NCI-H345 (cell line): Measurements from ENCODE around the gene ITGA7.
A peak's percentile ranks its signal among the peaks of the same experiment; 100 is the strongest.

Experiments used
- DNase-seq: peaks from one replicate; lab custom pipeline; 2025; lab: John Stamatoyannopoulos, UW

The ITGA7 gene, protein sequence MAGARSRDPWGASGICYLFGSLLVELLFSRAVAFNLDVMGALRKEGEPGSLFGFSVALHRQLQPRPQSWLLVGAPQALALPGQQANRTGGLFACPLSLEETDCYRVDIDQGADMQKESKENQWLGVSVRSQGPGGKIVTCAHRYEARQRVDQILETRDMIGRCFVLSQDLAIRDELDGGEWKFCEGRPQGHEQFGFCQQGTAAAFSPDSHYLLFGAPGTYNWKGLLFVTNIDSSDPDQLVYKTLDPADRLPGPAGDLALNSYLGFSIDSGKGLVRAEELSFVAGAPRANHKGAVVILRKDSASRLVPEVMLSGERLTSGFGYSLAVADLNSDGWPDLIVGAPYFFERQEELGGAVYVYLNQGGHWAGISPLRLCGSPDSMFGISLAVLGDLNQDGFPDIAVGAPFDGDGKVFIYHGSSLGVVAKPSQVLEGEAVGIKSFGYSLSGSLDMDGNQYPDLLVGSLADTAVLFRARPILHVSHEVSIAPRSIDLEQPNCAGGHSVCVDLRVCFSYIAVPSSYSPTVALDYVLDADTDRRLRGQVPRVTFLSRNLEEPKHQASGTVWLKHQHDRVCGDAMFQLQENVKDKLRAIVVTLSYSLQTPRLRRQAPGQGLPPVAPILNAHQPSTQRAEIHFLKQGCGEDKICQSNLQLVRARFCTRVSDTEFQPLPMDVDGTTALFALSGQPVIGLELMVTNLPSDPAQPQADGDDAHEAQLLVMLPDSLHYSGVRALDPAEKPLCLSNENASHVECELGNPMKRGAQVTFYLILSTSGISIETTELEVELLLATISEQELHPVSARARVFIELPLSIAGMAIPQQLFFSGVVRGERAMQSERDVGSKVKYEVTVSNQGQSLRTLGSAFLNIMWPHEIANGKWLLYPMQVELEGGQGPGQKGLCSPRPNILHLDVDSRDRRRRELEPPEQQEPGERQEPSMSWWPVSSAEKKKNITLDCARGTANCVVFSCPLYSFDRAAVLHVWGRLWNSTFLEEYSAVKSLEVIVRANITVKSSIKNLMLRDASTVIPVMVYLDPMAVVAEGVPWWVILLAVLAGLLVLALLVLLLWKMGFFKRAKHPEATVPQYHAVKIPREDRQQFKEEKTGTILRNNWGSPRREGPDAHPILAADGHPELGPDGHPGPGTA

GRCh38 chr12:55707841-55708694 is at the start of gene ITGA7:
TSS of gene ITGA7 (minus strand) at chr12:55707904. CDS start at chr12:55707682, 222 bp downstream.
- DNase-seq: peak; percentile 82

- no peak for DNase-seq
Measured at GRCh38 chr12:55755246-55755645, 47.5 kb upstream of the ITGA7 start.

DNA sequence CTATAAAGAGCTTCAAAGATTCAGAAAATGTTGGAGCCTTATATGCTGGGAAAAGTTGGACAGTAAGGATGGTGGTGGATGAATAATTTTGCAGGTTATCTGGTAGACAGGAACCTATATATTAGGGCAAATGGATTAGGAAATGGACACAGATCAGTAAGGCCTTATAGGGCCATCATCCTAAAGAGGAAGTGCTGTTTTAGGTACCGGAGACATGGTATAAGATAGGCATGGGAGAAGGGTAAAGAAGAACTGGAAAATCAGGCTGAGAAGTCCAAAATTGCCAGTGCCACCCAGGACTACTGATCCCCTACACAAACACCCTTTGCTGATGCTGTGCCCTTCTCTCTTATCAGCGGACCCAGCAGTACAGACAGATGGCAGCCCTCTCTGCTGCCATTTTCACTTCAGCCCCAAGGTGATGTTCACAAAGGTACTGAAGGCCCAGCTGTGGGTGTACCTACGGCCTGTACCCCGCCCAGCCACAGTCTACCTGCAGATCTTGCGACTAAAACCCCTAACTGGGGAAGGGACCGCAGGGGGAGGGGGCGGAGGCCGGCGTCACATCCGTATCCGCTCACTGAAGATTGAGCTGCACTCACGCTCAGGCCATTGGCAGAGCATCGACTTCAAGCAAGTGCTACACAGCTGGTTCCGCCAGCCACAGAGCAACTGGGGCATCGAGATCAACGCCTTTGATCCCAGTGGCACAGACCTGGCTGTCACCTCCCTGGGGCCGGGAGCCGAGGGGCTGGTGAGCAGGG is 40.7 kb upstream of the ITGA7 start:
- DNase-seq: no peak

GRCh38 chr12:55746913-55747231 is 39.2 kb upstream of the ITGA7 start:
- DNase-seq: no peak

- DNase-seq: no peak
Measured at GRCh38 chr12:55746174-55746912, 38.6 kb upstream of the ITGA7 start.

DNA sequence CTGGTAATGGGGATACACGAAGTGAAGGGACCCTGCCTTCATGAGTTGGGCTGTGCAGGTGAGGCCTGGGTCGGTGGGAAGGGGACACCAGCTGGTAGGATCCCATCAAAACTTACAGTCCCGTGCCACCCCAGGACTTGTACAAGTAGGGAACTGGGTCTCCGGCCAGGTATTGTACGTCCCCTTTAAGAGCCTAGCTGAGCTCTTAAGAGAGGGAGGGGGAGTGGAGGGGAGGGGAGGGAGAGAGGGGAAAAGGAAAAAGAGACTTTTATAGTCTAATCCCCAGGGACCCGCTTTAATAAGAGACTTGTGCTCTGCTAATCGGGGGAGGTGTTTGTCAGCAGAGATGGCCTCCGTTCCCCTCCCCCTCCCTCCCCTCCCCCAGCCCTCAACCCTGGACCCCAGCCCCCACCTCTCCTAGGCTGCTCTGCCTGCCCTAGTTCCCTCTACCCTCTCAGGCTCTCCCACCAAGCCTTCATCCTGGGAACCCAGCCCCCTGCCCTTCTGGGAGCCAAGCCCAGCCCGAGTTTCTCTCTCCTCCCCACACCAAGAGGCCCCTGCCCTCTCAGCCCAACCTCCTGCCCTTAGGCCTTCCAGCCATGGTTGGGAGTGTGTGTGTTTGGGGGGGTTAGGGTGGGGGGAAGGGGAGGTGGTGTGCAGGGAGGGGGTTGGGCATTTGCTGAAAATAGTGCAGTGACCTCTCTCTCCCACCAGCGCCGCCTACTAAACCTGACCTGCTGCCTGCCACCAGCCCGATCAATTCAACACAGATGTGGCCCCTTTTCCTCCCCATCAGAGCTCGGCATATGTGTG is 37.9 kb upstream of the ITGA7 start:
- DNase-seq: peak; percentile 41

DNA sequence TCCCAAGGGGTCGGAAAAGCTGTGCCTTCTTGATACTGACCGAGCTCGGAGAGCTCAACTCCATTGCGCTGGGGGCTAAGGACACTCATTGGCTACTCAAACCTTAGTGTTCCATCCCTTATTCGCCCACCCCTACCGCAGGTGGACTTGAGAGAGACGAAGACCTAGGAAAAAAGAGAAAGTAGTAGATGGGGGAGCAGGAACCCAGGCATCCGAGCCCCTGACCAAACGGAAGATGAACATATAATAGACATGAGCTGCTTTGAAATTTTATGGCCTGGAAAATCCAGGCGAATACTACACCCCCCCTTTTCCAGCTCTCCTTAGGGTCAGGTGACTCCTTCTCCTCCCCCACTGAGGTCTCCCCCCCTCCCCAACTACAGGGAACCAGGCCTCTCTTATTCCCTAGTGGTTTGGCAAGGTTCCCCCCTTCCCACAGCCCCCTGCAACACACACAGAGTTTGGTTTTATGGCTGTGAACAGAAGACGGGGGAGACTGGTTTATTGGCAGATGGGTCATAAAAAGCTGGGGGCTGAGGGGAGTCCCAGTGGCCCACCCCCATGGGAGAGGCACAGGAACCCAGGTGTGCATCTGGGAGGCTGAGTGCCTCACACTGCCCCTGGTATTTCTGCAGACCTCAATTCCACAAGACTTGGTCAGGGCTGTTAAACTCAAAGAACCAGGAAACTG is 36.8 kb upstream of the ITGA7 start:
- no peak for DNase-seq

DNA sequence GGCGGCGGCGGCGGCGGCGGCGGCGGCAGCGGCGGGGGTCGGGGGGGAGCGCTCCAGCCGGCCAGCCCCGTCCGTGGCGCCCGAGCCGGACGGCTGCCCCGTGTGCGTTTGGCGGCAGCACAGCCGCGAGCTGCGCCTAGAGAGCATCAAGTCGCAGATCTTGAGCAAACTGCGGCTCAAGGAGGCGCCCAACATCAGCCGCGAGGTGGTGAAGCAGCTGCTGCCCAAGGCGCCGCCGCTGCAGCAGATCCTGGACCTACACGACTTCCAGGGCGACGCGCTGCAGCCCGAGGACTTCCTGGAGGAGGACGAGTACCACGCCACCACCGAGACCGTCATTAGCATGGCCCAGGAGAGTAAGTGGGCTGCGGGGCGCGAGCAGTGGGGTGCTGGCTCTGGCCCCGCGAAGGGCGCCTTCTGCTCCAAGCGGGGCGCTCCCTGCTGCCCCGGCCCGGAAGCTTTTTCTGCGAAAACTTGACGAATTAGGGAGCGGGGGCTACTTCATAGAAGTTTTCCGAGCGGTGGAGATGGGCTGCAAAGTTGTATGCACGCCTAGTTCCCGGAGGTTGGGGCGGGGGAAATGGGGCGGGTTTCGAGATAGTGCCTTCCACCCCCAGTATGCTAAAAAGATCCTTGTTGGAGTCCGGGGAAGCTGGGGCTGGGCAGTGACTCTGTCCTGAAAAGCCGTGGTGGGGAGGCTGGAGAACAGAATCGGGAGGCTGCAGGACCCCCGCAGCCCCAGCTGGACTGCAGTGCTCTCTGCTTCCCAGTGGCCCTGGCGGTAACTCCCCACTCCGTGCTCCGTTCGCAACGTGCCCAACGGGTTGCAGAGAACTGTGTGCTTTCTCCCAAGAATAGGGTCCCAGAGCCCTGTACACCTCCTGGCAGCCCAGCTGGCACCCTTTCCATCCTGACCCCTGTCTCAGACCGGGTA is 36.0 kb upstream of the ITGA7 start:
- DNase-seq: peak; percentile 37

- DNase-seq: peak; percentile 81
Measured at GRCh38 chr12:55742719-55743405, 35.2 kb upstream of the ITGA7 start, which contains the start of gene GDF11. TSS of gene GDF11 (plus strand) at chr12:55743122. CDS start at chr12:55743317, 195 bp downstream.

DNA sequence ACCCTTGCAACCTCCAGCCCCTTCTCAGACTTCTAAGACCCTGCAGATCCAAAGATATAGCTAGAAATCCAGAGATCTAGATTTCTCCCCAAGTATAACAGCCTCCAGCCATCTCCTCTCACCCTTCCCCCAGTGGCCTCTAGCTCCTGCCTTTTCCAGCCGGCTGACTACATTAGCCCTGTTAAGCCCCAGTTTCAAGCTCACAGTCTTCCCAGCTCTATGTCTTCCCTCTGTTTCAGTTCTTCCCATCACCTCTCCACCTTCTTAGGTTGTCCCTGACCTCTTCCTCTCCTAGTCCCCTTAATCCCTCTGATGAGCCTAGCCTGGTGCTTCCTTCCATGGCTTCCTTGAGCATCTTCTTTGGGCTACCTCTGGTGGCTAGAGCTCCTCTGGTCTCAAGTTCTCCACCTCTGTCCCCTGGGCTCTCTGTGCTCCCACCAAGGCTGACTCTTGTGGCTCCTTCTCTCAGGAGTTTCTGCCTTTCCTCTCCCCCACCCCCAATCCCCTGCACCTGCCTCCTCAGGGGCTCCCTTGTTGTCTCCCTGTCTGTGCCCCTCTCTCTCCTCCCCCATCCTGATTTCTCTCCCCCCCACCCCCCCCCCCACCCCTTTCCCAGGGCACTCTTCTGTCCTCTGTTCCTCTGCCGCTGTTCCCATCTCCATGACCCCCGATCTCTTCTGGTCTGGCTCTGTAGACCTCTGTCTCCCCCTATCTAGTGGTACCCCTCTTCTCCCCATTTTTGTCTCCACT is 34.4 kb upstream of the ITGA7 start:
- DNase-seq: no peak

DNA sequence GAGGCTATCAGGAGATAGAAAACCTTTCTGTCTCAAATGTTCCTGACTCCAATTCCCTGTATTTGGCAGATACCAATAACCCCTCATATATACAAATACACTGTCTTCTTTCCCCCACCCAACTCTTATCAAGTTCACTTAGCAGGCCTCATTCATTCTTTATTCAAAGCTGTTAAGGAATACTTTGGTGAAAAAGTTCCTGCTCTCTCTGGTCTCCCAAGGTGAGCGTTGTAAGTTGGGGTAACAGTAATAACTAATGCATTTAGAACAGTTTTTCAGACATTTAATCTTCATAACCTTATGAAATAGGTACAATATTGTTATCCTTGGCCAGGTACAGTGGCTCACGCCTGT is 31.3 kb upstream of the ITGA7 start:
- DNase-seq: no peak

- DNase-seq: peak; percentile 88
Measured at GRCh38 chr12:55738123-55739024, 30.7 kb upstream of the ITGA7 start.

DNA sequence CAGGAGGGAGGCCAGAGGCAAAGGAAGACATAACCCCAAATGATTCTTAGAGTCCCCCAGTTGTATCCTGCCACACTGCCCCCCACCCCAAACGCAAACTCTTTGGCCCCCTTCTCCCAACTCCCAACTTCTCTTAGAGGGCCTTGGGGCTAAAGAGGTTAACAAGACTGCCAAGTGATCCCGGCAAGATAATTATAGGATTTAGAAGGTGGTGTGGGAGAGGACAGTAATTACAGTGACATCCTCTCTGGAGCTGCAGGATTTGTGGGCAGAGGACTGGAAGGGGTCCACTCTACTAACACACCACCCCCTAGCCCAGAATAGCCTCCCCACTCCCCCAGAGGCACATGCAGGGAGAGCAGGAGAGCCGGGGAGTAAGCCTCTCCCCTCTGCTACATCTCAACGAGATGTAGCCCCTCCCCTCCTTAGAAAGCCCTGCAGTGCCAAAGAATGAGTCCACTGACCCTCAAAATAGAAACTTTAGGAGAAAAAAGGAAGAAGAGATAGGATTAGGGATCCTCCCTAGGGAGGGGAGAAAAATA is 29.9 kb upstream of the ITGA7 start:
- DNase-seq: no peak

DNA sequence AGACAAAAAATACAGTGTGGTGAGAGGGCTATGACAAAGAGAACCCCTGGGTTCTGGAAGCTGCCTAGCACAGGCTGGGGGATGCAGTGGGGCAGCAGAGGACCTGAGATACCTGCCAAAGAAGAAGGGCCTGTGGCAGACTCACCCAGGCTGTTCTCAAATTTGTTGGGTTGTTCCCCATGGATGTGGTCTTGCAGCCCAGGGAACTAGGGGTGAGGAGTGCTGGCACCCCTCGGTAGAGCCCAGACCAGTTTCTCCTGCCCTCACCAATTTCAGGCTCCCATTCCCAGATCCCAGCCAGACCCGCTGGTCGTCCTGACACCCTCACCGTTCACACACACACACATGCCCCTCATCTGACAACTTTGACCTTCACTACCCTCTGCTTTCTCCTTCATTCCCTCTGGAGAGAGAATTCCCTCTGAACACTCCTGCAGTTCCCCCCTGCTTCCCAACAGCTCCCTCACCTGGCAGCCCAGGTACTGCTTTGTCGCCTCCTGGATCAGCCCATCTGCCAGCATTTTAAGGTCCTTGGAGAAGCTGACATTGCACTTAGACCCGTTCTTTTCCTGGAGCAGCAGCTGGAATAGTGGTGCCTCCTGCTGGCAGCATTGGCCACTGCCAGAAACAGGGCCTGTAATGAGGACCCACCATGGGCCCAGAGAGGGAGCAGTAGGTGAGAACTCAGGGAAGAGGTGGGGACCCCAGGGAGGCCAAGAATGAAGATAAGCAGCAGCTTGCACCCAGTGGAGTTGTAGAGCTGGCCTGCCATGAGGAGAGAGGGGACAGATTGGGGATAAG is 29.3 kb upstream of the ITGA7 start:
- peak; percentile 65 for DNase-seq
